ENCODE data around the gene SUN2. TPM values are rescaled to one million over a fixed set of nuclear protein-coding genes. Genes with fewer than 3 reads are reported as not detected.

SUN2 gene
- total and polyA plus RNA-seq, 2 of the 13 experiments (the other 11 are each of a cell fraction or from before 2014, with no cell fraction given), result 45.6 to 56.6 TPM

DNA sequence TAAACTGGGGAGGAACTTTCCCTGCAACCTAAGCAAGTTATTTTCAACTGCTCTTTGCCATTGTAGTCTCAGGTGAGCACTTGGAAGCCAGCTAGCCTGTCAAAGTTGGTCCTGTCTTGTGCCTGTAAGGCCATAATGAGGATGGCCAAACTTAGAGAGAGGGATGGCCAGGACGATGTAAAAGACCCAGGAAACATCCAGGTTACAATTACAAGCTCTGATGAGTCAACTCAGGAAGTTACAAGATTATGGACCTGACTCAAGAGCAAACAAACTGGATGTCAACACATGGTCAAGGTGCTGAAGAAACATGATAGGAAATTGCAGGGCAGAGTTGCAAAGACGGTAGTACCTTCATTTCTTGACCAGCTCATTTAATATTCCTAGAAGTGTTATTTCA is 48.5 kb downstream of the SUN2 start (continued):
- TF ChIP-seq, protein P1, sequence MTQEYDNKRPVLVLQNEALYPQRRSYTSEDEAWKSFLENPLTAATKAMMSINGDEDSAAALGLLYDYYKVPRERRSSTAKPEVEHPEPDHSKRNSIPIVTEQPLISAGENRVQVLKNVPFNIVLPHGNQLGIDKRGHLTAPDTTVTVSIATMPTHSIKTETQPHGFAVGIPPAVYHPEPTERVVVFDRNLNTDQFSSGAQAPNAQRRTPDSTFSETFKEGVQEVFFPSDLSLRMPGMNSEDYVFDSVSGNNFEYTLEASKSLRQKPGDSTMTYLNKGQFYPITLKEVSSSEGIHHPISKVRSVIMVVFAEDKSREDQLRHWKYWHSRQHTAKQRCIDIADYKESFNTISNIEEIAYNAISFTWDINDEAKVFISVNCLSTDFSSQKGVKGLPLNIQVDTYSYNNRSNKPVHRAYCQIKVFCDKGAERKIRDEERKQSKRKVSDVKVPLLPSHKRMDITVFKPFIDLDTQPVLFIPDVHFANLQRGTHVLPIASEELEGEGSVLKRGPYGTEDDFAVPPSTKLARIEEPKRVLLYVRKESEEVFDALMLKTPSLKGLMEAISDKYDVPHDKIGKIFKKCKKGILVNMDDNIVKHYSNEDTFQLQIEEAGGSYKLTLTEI (CRISPR knock-in tag; conservative IDR thresholded peaks at IDR 0.05), result no peak
- TF ChIP-seq ZNF234 (CRISPR knock-in tag; conservative IDR thresholded peaks at IDR 0.05) (no peak), HMGA1 (CRISPR knock-in tag; conservative IDR thresholded peaks at IDR 0.05) (no peak), BCL6 (CRISPR knock-in tag; IDR thresholded peaks at IDR 0.05) (peak; percentile 64), ZNF282 (IDR thresholded peaks at IDR 0.05; ENCODE audit: partially characterized antibody) (no peak), FOXJ3 (CRISPR knock-in tag; IDR thresholded peaks at IDR 0.05; ENCODE audit: borderline replicate concordance) (peak; percentile 31; the same call in 1 of the 2 replicates), FOXP1 (IDR thresholded peaks at IDR 0.05) (no peak), FOXP1 (CRISPR knock-in tag; IDR thresholded peaks at IDR 0.05) (peak; percentile 83), ZNF326 (CRISPR knock-in tag; IDR thresholded peaks at IDR 0.05; ENCODE audit: borderline replicate concordance) (no peak), SIN3A (IDR thresholded peaks at IDR 0.05; ENCODE audit: borderline replicate concordance, low read depth, low read length) (peak; percentile 78; the same call in 1 of the 2 replicates)
- TF ChIP-seq, protein P2, sequence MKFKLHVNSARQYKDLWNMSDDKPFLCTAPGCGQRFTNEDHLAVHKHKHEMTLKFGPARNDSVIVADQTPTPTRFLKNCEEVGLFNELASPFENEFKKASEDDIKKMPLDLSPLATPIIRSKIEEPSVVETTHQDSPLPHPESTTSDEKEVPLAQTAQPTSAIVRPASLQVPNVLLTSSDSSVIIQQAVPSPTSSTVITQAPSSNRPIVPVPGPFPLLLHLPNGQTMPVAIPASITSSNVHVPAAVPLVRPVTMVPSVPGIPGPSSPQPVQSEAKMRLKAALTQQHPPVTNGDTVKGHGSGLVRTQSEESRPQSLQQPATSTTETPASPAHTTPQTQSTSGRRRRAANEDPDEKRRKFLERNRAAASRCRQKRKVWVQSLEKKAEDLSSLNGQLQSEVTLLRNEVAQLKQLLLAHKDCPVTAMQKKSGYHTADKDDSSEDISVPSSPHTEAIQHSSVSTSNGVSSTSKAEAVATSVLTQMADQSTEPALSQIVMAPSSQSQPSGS (CRISPR knock-in tag; IDR thresholded peaks at IDR 0.05), result no peak; the same call in 1 of the 2 replicates
- TF ChIP-seq, protein P3, sequence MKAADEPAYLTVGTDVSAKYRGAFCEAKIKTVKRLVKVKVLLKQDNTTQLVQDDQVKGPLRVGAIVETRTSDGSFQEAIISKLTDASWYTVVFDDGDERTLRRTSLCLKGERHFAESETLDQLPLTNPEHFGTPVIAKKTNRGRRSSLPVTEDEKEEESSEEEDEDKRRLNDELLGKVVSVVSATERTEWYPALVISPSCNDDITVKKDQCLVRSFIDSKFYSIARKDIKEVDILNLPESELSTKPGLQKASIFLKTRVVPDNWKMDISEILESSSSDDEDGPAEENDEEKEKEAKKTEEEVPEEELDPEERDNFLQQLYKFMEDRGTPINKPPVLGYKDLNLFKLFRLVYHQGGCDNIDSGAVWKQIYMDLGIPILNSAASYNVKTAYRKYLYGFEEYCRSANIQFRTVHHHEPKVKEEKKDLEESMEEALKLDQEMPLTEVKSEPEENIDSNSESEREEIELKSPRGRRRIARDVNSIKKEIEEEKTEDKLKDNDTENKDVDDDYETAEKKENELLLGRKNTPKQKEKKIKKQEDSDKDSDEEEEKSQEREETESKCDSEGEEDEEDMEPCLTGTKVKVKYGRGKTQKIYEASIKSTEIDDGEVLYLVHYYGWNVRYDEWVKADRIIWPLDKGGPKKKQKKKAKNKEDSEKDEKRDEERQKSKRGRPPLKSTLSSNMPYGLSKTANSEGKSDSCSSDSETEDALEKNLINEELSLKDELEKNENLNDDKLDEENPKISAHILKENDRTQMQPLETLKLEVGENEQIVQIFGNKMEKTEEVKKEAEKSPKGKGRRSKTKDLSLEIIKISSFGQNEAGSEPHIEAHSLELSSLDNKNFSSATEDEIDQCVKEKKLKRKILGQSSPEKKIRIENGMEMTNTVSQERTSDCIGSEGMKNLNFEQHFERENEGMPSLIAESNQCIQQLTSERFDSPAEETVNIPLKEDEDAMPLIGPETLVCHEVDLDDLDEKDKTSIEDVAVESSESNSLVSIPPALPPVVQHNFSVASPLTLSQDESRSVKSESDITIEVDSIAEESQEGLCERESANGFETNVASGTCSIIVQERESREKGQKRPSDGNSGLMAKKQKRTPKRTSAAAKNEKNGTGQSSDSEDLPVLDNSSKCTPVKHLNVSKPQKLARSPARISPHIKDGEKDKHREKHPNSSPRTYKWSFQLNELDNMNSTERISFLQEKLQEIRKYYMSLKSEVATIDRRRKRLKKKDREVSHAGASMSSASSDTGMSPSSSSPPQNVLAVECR (CRISPR knock-in tag; IDR thresholded peaks at IDR 0.05; ENCODE audit: borderline replicate concordance), result peak; percentile 59; the same call in 1 of the 2 replicates
- TF ChIP-seq, protein P4, sequence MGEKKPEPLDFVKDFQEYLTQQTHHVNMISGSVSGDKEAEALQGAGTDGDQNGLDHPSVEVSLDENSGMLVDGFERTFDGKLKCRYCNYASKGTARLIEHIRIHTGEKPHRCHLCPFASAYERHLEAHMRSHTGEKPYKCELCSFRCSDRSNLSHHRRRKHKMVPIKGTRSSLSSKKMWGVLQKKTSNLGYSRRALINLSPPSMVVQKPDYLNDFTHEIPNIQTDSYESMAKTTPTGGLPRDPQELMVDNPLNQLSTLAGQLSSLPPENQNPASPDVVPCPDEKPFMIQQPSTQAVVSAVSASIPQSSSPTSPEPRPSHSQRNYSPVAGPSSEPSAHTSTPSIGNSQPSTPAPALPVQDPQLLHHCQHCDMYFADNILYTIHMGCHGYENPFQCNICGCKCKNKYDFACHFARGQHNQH (CRISPR knock-in tag; IDR thresholded peaks at IDR 0.05), result no peak
- TF ChIP-seq, protein P5, sequence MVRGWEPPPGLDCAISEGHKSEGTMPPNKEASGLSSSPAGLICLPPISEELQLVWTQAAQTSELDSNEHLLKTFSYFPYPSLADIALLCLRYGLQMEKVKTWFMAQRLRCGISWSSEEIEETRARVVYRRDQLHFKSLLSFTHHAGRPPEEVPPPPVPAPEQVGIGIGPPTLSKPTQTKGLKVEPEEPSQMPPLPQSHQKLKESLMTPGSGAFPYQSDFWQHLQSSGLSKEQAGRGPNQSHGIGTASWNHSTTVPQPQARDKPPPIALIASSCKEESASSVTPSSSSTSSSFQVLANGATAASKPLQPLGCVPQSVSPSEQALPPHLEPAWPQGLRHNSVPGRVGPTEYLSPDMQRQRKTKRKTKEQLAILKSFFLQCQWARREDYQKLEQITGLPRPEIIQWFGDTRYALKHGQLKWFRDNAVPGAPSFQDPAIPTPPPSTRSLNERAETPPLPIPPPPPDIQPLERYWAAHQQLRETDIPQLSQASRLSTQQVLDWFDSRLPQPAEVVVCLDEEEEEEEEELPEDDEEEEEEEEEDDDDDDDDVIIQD (CRISPR knock-in tag; IDR thresholded peaks at IDR 0.05; ENCODE audit: low read depth), result peak; percentile 68; the same call in 1 of the 2 replicates
- TF ChIP-seq, protein P6, sequence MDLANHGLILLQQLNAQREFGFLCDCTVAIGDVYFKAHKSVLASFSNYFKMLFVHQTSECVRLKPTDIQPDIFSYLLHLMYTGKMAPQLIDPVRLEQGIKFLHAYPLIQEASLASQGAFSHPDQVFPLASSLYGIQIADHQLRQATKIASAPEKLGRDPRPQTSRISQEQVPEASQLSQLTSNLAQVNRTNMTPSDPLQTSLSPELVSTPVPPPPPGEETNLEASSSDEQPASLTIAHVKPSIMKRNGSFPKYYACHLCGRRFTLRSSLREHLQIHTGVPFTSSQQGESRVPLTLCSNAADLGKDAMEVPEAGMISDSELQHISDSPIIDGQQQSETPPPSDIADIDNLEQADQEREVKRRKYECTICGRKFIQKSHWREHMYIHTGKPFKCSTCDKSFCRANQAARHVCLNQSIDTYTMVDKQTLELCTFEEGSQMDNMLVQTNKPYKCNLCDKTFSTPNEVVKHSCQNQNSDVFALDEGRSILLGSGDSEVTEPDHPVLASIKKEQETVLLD (CRISPR knock-in tag; IDR thresholded peaks at IDR 0.05; ENCODE audit: low read depth), result no peak
- TF ChIP-seq, protein P7, sequence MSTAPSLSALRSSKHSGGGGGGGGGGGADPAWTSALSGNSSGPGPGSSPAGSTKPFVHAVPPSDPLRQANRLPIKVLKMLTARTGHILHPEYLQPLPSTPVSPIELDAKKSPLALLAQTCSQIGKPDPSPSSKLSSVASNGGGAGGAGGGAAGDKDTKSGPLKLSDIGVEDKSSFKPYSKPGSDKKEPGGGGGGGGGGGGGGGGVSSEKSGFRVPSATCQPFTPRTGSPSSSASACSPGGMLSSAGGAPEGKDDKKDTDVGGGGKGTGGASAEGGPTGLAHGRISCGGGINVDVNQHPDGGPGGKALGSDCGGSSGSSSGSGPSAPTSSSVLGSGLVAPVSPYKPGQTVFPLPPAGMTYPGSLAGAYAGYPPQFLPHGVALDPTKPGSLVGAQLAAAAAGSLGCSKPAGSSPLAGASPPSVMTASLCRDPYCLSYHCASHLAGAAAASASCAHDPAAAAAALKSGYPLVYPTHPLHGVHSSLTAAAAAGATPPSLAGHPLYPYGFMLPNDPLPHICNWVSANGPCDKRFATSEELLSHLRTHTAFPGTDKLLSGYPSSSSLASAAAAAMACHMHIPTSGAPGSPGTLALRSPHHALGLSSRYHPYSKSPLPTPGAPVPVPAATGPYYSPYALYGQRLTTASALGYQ (CRISPR knock-in tag; IDR thresholded peaks at IDR 0.05), result 0 out of 2 replicates have a peak, but pooled peaks have one; percentile 32

Data from HepG2 (cell line).